KMS-11 (cell line): Measurements from ENCODE around the gene CDK12.

ENCODE experiments used
- H2AFZ ChIP-seq: fragments of 200-600 bp; sonication (generic); 2 replicates; pipeline ENCODE4 v1.6.1; 2016; ENCODE audit warnings: antibody characterized with exemption, mixed run types, low read depth
- H3K27ac ChIP-seq: fragments of 200-600 bp; sonication (generic); 2 replicates; pipeline ENCODE4 v1.6.1; 2016; ENCODE audit warnings: mild to moderate bottlenecking, mixed run types
- H3K27me3 ChIP-seq: fragments of 200-600 bp; sonication (generic); 2 replicates; pipeline ENCODE4 v1.6.1; 2017; ENCODE audit warnings: mild to moderate bottlenecking, low read depth, mixed run types, moderate library complexity; ENCODE audit not compliant: insufficient read depth
- H3K36me3 ChIP-seq: fragments of 200-600 bp; sonication (generic); 2 replicates; pipeline ENCODE4 v1.6.1; 2017; ENCODE audit warnings: mild to moderate bottlenecking, mixed run types; ENCODE audit not compliant: insufficient read depth
- H3K4me1 ChIP-seq: fragments of 200-600 bp; sonication (generic); 2 replicates; pipeline ENCODE4 v1.6.1; 2016; ENCODE audit warnings: mild to moderate bottlenecking, low read depth, mixed run types; ENCODE audit not compliant: poor library complexity, severe bottlenecking
- H3K4me2 ChIP-seq: fragments of 200-600 bp; sonication (generic); 2 replicates; pipeline ENCODE4 v1.7.0; 2016; ENCODE audit warnings: mild to moderate bottlenecking, mixed run types
- H3K4me3 ChIP-seq: fragments of 200-600 bp; sonication (generic); IDR thresholded peaks from 2 replicates; pipeline ENCODE4 v1.6.1; 2017; ENCODE audit warnings: low read depth, low read length, mixed read lengths; ENCODE audit not compliant: insufficient read depth
- H3K79me2 ChIP-seq: fragments of 200-600 bp; sonication (generic); 2 replicates; pipeline ENCODE4 v1.6.1; 2016; ENCODE audit warnings: low read depth, mixed run types; ENCODE audit not compliant: insufficient read depth
- H3K9ac ChIP-seq: fragments of 200-600 bp; sonication (generic); 2 replicates; pipeline ENCODE4 v1.6.1; 2016; ENCODE audit warnings: mild to moderate bottlenecking, mixed run types
- H4K20me1 ChIP-seq: fragments of 200-600 bp; sonication (generic); 2 replicates; pipeline ENCODE4 v1.6.1; 2016; ENCODE audit warnings: mild to moderate bottlenecking, mixed run types; ENCODE audit not compliant: insufficient read depth
- TF ChIP-seq, protein P1 (sequence below): fragments of 200-600 bp; sonication (generic); conservative IDR thresholded peaks from 2 replicates; pipeline ENCODE4 v1.6.1; 2017; ENCODE audit warnings: low read depth, mild to moderate bottlenecking, antibody characterized with exemption, low read length, moderate library complexity, mixed read lengths

The CDK12 gene

DNA sequence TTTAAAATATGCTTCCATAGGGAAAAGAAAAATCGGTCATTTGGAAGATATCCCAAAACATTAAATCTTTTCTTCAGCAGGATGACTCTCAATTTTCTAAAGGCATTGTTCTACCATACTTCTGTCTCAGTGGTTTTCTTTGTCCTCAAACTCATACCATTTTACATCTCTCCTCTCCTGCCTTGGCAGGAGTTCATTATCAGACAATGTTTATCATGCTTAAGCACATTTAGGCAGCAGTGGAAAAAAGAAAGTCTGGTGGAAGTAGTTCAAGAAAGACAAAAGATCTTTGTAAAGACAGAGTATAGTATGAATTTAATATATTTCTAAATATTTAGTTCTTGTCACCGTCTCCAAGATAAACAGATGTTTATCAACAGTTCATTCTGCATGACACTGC is 68.2 kb downstream of the CDK12 start:
- Histone ChIP-seq H2AFZ (no peak overlapping the region), H3K4me2 (no peak overlapping the region), H3K36me3 (peaks cover 36% of the 10 kb centered on the region; the same call in 1 of the 2 replicates), H3K79me2 (no peaks in the 10 kb centered on the region), H4K20me1 (no peaks in the 10 kb centered on the region), H3K27ac (no peak overlapping the region), H3K4me1 (no peaks in the 10 kb centered on the region), H3K4me3 (no peak overlapping the region), H3K27me3 (no peaks in the 10 kb centered on the region), H3K9ac (no peak overlapping the region)
- TF ChIP-seq, protein P1, sequence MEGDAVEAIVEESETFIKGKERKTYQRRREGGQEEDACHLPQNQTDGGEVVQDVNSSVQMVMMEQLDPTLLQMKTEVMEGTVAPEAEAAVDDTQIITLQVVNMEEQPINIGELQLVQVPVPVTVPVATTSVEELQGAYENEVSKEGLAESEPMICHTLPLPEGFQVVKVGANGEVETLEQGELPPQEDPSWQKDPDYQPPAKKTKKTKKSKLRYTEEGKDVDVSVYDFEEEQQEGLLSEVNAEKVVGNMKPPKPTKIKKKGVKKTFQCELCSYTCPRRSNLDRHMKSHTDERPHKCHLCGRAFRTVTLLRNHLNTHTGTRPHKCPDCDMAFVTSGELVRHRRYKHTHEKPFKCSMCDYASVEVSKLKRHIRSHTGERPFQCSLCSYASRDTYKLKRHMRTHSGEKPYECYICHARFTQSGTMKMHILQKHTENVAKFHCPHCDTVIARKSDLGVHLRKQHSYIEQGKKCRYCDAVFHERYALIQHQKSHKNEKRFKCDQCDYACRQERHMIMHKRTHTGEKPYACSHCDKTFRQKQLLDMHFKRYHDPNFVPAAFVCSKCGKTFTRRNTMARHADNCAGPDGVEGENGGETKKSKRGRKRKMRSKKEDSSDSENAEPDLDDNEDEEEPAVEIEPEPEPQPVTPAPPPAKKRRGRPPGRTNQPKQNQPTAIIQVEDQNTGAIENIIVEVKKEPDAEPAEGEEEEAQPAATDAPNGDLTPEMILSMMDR: no peak

DNA sequence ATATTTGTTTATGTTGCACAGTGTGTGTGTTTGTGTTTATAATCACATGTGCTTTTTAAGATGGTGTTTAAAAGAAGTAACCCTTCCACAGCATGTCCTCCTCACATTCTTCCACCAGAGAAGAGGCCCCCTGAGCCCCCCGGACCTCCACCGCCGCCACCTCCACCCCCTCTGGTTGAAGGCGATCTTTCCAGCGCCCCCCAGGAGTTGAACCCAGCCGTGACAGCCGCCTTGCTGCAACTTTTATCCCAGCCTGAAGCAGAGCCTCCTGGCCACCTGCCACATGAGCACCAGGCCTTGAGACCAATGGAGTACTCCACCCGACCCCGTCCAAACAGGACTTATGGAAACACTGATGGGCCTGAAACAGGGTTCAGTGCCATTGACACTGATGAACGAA is 69.2 kb downstream of the CDK12 start:
- H3K36me3 ChIP-seq: peaks cover 27% of the 10 kb centered on the region; the same call in 1 of the 2 replicates
- no peak overlapping the region for H2AFZ ChIP-seq
- no peak overlapping the region for H3K27ac ChIP-seq
- no peak overlapping the region for H3K9ac ChIP-seq
- no peak overlapping the region for H3K4me3 ChIP-seq
- no peaks in the 10 kb centered on the region for H3K79me2 ChIP-seq
- H3K4me2 ChIP-seq: no peak overlapping the region
- H4K20me1 ChIP-seq: no peaks in the 10 kb centered on the region
- TF ChIP-seq, protein P1: no peak
- no peaks in the 10 kb centered on the region for H3K27me3 ChIP-seq
- no peaks in the 10 kb centered on the region for H3K4me1 ChIP-seq

DNA sequence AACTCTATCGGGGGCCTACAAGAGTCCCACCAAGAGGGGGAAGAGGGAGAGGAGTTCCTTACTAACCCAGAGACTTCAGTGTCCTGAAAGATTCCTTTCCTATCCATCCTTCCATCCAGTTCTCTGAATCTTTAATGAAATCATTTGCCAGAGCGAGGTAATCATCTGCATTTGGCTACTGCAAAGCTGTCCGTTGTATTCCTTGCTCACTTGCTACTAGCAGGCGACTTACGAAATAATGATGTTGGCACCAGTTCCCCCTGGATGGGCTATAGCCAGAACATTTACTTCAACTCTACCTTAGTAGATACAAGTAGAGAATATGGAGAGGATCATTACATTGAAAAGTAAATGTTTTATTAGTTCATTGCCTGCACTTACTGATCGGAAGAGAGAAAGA is 70.0 kb downstream of the CDK12 start:
- H3K36me3 ChIP-seq: peaks cover 27% of the 10 kb centered on the region; the same call in 1 of the 2 replicates
- H3K4me3 ChIP-seq: no peak overlapping the region
- no peaks in the 10 kb centered on the region for H3K27me3 ChIP-seq
- no peak overlapping the region for H3K4me2 ChIP-seq
- no peaks in the 10 kb centered on the region for H3K79me2 ChIP-seq
- no peaks in the 10 kb centered on the region for H4K20me1 ChIP-seq
- no peak overlapping the region for H2AFZ ChIP-seq
- no peaks in the 10 kb centered on the region for H3K4me1 ChIP-seq
- no peak overlapping the region for H3K27ac ChIP-seq
- TF ChIP-seq, protein P1: no peak
- no peak overlapping the region for H3K9ac ChIP-seq

DNA sequence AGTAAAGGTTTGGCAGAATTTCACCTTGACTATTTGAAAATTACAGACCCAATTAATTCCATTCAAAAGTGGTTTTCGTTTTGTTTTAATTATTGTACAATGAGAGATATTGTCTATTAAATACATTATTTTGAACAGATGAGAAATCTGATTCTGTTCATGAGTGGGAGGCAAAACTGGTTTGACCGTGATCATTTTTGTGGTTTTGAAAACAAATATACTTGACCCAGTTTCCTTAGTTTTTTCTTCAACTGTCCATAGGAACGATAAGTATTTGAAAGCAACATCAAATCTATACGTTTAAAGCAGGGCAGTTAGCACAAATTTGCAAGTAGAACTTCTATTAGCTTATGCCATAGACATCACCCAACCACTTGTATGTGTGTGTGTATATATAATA is 72.6 kb downstream of the CDK12 start:
- H3K36me3 ChIP-seq: peaks cover 18% of the 10 kb centered on the region; the same call in 1 of the 2 replicates
- no peaks in the 10 kb centered on the region for H4K20me1 ChIP-seq

More for the DNA sequence above, 72.6 kb downstream of the CDK12 start:
- no peaks in the 10 kb centered on the region for H3K27me3 ChIP-seq
- no peaks in the 10 kb centered on the region for H3K4me1 ChIP-seq
- no peak overlapping the region for H3K27ac ChIP-seq
- no peak overlapping the region for H3K9ac ChIP-seq
- TF ChIP-seq, protein P1: no peak
- H3K4me3 ChIP-seq: no peak overlapping the region
- no peak overlapping the region for H3K4me2 ChIP-seq
- no peaks in the 10 kb centered on the region for H3K79me2 ChIP-seq
- no peak overlapping the region for H2AFZ ChIP-seq
